ENCODE data around the gene MEMO1.

- TF ChIP-seq, protein P1, sequence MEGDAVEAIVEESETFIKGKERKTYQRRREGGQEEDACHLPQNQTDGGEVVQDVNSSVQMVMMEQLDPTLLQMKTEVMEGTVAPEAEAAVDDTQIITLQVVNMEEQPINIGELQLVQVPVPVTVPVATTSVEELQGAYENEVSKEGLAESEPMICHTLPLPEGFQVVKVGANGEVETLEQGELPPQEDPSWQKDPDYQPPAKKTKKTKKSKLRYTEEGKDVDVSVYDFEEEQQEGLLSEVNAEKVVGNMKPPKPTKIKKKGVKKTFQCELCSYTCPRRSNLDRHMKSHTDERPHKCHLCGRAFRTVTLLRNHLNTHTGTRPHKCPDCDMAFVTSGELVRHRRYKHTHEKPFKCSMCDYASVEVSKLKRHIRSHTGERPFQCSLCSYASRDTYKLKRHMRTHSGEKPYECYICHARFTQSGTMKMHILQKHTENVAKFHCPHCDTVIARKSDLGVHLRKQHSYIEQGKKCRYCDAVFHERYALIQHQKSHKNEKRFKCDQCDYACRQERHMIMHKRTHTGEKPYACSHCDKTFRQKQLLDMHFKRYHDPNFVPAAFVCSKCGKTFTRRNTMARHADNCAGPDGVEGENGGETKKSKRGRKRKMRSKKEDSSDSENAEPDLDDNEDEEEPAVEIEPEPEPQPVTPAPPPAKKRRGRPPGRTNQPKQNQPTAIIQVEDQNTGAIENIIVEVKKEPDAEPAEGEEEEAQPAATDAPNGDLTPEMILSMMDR (IDR thresholded peaks at IDR 0.05; ENCODE audit: low read depth, low read length, poor library complexity, severe bottlenecking) = peak; percentile 46
- TF ChIP-seq EZH2phosphoT487 (IDR thresholded peaks at IDR 0.05; ENCODE audit: borderline replicate concordance, low read length) = no peak
These were observed 124.1 kb downstream of the MEMO1 start for GRCh38 chr2:31886700-31887099.
